ENCODE measurements around the gene MARK1.

- TF ChIP-seq, protein P1, sequence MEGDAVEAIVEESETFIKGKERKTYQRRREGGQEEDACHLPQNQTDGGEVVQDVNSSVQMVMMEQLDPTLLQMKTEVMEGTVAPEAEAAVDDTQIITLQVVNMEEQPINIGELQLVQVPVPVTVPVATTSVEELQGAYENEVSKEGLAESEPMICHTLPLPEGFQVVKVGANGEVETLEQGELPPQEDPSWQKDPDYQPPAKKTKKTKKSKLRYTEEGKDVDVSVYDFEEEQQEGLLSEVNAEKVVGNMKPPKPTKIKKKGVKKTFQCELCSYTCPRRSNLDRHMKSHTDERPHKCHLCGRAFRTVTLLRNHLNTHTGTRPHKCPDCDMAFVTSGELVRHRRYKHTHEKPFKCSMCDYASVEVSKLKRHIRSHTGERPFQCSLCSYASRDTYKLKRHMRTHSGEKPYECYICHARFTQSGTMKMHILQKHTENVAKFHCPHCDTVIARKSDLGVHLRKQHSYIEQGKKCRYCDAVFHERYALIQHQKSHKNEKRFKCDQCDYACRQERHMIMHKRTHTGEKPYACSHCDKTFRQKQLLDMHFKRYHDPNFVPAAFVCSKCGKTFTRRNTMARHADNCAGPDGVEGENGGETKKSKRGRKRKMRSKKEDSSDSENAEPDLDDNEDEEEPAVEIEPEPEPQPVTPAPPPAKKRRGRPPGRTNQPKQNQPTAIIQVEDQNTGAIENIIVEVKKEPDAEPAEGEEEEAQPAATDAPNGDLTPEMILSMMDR (IDR thresholded peaks at IDR 0.05), result no peak
- no peak for TF ChIP-seq EZH2 (IDR thresholded peaks at IDR 0.05)
Observed at GRCh38 chr1:220527279-220527907, 543 bp upstream of the MARK1 start.
